WI38 (cell line): Measurements from ENCODE around the gene CNKSR3.
"Not testable (repeated sequence)": the region's sequence is repeated elsewhere in the genome, so short reads cannot be mapped to it uniquely, and the experiment has no call there.

Experiments
- H3K4me3 ChIP-seq: 2 replicates; pipeline ENCODE4 v1.5.1; 2011; ENCODE audit warnings: low read depth, mild to moderate bottlenecking, control low read depth, low read length
- TF ChIP-seq, protein P1 (sequence below): IDR thresholded peaks from 2 replicates; pipeline ENCODE4 v1.5.1; 2012; ENCODE audit warnings: low read depth, mild to moderate bottlenecking, control low read depth, low read length

The CNKSR3 gene

DNA sequence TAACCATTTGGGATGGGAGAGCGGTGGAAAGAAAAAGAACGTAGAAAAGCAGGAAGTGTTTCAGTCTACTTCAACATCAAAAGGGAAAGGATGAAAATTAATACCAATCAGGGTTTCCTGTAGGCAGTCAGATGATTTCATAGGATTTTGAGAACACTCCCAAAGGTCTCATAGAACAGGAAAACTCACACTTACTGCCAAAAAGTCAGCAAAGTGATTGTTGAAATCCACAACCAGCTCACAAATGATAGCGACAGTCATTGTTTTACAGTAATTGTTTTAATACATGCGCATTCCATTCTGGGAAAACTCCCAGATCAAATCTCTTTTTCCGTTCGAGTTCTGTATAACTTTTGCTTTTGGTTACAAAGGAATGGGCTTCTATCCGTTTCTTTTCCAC is 5.3 kb upstream of the CNKSR3 start:
- peak overlapping the region; percentile 11 for H3K4me3 ChIP-seq
- TF ChIP-seq, protein P1, sequence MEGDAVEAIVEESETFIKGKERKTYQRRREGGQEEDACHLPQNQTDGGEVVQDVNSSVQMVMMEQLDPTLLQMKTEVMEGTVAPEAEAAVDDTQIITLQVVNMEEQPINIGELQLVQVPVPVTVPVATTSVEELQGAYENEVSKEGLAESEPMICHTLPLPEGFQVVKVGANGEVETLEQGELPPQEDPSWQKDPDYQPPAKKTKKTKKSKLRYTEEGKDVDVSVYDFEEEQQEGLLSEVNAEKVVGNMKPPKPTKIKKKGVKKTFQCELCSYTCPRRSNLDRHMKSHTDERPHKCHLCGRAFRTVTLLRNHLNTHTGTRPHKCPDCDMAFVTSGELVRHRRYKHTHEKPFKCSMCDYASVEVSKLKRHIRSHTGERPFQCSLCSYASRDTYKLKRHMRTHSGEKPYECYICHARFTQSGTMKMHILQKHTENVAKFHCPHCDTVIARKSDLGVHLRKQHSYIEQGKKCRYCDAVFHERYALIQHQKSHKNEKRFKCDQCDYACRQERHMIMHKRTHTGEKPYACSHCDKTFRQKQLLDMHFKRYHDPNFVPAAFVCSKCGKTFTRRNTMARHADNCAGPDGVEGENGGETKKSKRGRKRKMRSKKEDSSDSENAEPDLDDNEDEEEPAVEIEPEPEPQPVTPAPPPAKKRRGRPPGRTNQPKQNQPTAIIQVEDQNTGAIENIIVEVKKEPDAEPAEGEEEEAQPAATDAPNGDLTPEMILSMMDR = no peak

DNA sequence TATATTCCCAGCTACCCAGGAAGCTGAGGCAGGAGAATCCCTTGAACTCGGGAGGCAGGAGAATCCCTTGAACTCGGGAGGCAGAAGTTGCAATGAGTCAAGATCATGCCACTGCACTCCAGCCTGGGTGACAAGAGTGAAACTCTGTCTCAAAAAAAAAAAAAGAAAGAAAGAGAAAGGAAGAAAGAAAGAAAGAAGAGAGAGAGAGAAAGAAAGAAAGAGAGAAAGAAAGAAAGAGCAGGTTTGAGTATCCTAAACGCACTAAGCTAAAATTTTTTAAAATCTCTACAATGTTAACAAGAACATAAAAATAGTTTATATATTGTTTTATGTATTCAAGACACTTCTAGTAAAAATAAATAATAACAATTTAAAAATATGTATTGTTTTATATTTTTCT is 4.6 kb upstream of the CNKSR3 start:
- not testable (repeated sequence) for H3K4me3 ChIP-seq

DNA sequence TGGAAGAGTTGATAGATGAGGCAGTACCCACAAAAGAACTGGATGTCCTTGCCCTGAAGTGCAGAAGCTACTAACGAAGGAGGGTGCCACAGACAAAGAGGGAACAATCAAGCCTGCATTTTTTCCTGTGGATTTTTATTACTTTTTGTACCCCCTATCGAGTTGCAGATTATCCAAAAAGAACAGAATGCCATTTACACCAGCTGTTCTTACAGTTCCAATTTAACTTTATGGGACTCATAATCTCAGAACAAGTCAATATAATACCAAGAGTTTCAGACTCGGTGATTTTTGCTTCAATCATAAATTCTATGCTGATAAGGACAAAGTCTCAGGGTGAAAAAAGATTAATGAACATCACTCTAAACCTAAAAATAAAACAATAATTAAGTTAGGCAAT is 4.0 kb upstream of the CNKSR3 start:
- TF ChIP-seq, protein P1 = no peak
- H3K4me3 ChIP-seq = no peak overlapping the region

DNA sequence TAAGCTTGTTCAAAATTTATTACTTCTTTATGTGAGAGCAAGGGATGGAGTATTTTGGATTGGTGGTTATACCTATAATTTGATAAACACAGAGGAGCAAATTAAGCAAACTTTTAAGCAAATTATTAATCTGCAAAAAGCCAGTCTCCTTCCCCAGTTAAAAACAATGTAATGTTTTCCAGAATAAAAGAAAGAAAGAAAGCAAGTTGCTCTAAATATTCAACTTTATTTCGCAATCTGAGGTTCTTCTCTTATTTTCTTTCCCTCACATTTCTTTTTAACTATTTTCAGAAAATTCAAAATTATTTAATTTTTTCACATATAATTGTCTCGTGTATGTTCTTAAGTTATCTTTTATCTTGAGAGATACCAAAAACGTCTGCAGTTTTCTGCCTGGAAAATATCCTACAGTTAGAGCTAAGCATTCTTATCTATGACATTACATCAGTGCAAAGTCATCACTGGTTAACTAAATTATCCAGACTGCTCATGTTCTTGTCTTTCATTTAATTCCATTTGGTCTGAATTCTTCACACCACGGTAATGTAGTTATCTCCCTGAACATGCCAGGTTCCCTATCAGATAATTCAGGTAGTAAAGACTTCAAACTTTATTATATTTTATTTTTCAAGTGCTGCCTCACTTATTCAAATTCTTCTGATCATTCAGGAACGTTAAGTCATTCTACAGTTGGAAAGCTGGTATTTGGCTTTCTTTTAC is 3.3 kb upstream of the CNKSR3 start:
- H3K4me3 ChIP-seq = no peak overlapping the region
- TF ChIP-seq, protein P1 = no peak

DNA sequence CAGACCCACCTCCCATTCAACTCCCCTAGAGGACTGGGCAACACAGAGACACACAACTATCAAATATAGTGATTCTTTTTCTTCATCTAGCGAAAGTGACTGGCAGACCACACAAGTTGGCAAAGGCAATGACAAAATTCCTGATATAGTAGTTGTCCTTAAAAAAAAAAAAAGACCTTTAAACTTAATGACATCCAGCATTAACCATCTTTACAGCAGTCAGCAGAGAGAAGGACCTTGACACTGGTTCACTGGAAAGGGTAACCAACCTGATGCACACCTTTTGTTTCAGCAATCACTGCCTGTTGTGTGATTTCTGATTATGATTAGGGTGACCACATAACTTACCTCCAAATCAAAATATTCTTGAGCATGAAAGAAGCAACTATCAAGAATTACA is 1.7 kb upstream of the CNKSR3 start:
- H3K4me3 ChIP-seq = no peak overlapping the region
- TF ChIP-seq, protein P1 = no peak

DNA sequence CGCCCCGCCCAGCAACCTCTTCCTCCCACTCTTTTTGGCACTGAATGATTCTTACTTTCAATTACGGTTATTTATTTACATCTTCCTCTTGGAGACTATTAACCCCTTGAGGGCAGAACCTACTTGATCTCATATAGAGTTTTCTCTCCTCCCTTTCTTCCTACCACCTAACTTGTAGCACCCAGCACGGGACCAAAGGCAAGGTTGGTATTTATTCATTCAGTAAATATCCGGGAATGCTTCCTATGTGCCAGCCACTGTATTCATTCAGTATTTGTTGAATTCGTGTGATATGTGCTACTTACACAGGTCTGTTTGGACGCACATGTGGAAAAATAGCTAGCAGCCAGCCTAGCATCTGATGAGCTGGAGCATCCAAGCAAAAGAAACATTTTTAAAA is 1.3 kb upstream of the CNKSR3 start:
- TF ChIP-seq, protein P1 = no peak
- H3K4me3 ChIP-seq = no peak overlapping the region

DNA sequence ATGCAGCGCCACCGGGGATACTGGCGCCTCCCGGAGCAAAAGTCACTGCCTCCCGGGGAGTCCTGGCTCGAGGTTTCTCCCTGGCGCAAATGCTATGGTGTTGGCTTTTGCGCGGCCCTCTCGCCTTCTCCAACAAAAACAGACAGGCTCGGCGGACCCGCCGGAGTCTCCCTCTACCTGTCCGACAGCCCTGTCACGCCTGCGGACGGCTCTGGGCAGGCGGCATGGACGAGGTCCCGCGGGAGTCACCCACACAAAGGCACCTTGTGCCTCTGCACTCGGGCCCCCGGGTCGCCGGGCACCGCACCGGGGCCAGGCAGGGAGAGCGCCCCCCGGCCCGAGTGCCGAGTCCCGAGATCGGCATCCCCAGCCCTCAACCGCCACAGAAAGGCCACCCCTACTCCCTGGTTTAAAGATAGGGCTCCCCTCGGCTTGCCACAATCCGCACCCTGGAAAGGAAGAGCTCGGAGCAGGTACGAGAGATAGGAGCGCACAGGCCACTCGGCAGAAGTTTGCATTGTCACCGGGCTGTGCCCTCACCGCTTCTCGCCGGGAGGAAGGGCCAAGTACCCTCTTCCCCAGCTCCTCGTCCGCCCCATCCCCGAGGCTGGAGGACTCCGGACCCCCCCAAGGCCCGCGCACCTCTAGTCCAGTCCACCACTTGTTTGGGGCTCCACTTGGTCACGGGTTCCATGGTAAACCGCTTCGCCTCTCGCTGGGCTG is 903 bp downstream of the CNKSR3 start:
- H3K4me3 ChIP-seq = peak overlapping the region; percentile 97
- TF ChIP-seq, protein P1 = no peak
